Lower leg skin (tissue), 3 donors: ENCODE data around the gene CYP26B1.

ENCODE experiments used
- POLR2A ChIP-seq, 2 donors: fragments of 450-650 bp; IDR thresholded peaks; one replicate each; pipeline ENCODE4 v1.6.1; 2016 to 2017; ENCODE audit warnings: antibody characterized with exemption in 2 of 2, mild to moderate bottlenecking in 1 of 2, moderate library complexity in 1 of 2
- TF ChIP-seq, protein P1 (sequence below), 3 donors: fragments of 450-650 bp; IDR thresholded peaks; one replicate each; pipeline ENCODE4 v1.5.1; 2016; ENCODE audit warnings: antibody characterized with exemption in 3 of 3, mild to moderate bottlenecking in 3 of 3, moderate library complexity in 2 of 3

DNA sequence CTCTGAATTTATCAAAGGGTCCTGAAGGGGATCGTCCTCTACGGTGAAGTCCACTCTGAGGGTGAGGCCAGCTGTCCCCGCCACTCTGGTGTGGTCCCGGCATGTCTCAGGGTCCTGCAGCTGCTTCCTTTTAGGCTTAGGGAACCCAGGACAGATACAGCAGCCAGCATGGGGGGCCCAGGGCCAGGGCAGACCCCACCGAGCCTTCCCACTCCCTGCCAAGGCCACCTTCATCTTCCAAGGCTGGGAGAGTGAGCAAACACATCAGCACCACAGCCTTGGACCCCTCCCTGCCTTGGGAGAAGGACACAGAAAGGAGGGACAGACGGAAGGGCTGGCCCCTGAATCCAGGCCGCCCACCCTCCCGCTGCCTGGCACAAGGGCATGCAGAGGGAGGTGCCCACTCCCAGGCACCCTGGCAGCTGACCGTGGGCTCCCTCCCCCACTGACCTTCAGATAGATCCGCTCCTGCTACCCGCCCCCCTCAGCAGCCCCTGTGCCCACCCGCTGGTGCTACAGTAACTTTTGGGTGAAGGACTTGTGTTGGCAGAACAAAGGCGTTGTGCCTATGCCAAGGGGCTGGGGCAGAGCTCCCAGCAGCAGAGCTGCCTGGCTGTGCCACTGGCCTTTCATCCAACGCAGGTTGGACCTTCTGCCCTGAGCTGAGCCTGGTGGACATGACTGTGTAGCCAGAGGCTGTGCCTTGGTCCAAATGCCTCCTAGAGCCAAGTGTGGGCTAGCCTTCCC, 7.6 kb downstream of the CYP26B1 start:
- TF ChIP-seq, protein P1, sequence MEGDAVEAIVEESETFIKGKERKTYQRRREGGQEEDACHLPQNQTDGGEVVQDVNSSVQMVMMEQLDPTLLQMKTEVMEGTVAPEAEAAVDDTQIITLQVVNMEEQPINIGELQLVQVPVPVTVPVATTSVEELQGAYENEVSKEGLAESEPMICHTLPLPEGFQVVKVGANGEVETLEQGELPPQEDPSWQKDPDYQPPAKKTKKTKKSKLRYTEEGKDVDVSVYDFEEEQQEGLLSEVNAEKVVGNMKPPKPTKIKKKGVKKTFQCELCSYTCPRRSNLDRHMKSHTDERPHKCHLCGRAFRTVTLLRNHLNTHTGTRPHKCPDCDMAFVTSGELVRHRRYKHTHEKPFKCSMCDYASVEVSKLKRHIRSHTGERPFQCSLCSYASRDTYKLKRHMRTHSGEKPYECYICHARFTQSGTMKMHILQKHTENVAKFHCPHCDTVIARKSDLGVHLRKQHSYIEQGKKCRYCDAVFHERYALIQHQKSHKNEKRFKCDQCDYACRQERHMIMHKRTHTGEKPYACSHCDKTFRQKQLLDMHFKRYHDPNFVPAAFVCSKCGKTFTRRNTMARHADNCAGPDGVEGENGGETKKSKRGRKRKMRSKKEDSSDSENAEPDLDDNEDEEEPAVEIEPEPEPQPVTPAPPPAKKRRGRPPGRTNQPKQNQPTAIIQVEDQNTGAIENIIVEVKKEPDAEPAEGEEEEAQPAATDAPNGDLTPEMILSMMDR (IDR thresholded peaks at IDR 0.05): no peak
- no peak for TF ChIP-seq POLR2A (IDR thresholded peaks at IDR 0.05)
